SK-N-MC (cell line): Measurements from ENCODE around the gene LRRC57.
"Not testable (repeated sequence)": the region's sequence is repeated elsewhere in the genome, so short reads cannot be mapped to it uniquely, and the experiment has no call there.

Experiments
- DNase-seq: peaks from one replicate; pipeline ENCODE4 v3.0.0-alpha.2; 2011; ENCODE audit warnings: low read depth, low spot score
- H3K27ac ChIP-seq: fragments of 200-600 bp; sonication (generic); 2 replicates; pipeline ENCODE4 v1.5.1; 2016; ENCODE audit warnings: mixed run types
- H3K36me3 ChIP-seq: fragments of 200-600 bp; sonication (generic); 2 replicates; pipeline ENCODE4 v1.6.1; 2017; ENCODE audit warnings: antibody characterized with exemption, low read length, mixed read lengths; ENCODE audit not compliant: insufficient read depth
- H3K4me3 ChIP-seq: fragments of 200-600 bp; sonication (generic); 2 replicates; pipeline ENCODE4 v1.5.1; 2016
- H3K9ac ChIP-seq: fragments of 200-600 bp; sonication (generic); 2 replicates; pipeline ENCODE4 v1.8.0; 2017; ENCODE audit warnings: mixed run types, mixed read lengths; ENCODE audit not compliant: insufficient read length
- H3K9me3 ChIP-seq: fragments of 200-600 bp; sonication (generic); 2 replicates; pipeline ENCODE4 v1.6.1; 2017; ENCODE audit warnings: low read depth, mild to moderate bottlenecking, antibody characterized with exemption, low read length, moderate library complexity, mixed read lengths
- EZH2 ChIP-seq: fragments of 200-600 bp; sonication (generic); IDR thresholded peaks from one replicate; pipeline ENCODE4 v1.6.1; 2017; ENCODE audit warnings: antibody characterized with exemption
- FOXP2 ChIP-seq: optimal IDR thresholded peaks from 2 replicates; pipeline ENCODE3; 2011; ENCODE audit warnings: mild to moderate bottlenecking, moderate library complexity; ENCODE audit not compliant: insufficient read depth; ENCODE audit errors: extremely low read length, control extremely low read depth
- POLR2AphosphoS5 ChIP-seq: IDR thresholded peaks from 2 replicates; pipeline ENCODE4 v1.6.1; 2012; ENCODE audit warnings: mild to moderate bottlenecking, low read depth, low read length, borderline replicate concordance

The LRRC57 gene

GRCh38 chr15:42582569-42583375, 34.2 kb upstream of the LRRC57 start:
- H3K9me3 ChIP-seq = no peaks in the 10 kb centered on the region
- no peak for TF ChIP-seq EZH2
- TF ChIP-seq FOXP2 = no peak
- H3K9ac ChIP-seq = no peak overlapping the region
- DNase-seq = no peak
- no peak overlapping the region for H3K27ac ChIP-seq
- H3K4me3 ChIP-seq = no peak overlapping the region
- peaks cover 4% of the 10 kb centered on the region; the same call in 1 of the 2 replicates for H3K36me3 ChIP-seq

- Histone ChIP-seq H3K4me3 (peak overlapping the region; percentile 85), H3K9me3 (no peaks in the 10 kb centered on the region), H3K27ac (no peak overlapping the region), H3K36me3 (peaks cover 4% of the 10 kb centered on the region; the same call in 1 of the 2 replicates), H3K9ac (peak overlapping the region; percentile 65)
- TF ChIP-seq EZH2 (no peak), FOXP2 (no peak), POLR2AphosphoS5 (no peak)
- no peak for DNase-seq
Observed at GRCh38 chr15:42581272-42581730, 32.7 kb upstream of the LRRC57 start.

- Histone ChIP-seq H3K9me3 (no peaks in the 10 kb centered on the region), H3K27ac (no peak overlapping the region), H3K36me3 (no peaks in the 10 kb centered on the region), H3K9ac (no peak overlapping the region), H3K4me3 (no peak overlapping the region)
- no peak for TF ChIP-seq POLR2AphosphoS5
- TF ChIP-seq EZH2 = no peak
- no peak for TF ChIP-seq FOXP2
- no peak for DNase-seq
Observed at GRCh38 chr15:42578984-42579537, 30.5 kb upstream of the LRRC57 start.

DNA sequence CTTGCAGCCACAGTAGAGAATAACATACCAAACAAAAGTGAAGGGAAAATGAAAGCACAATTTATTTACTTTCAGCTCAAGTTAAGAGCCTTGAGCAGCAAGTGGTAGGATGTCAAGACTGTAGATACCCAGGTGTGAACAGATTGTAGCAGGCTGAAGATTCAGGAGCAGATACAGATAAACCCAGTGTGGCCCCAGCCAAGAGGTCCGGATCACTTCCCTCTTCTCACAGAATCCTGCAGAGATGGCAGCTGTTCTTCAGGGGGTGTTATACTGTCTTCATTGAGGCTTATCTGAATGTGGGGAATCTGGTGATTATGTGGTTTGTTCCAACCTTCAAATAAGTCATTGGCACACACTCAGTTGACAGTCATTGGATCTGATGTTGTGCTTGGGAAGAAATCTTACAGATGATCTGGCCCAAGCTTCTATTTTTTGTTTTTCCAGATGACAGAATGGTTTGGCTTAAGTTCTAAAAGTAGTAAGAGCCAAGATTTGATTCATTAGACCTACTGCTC, 29.0 kb upstream of the LRRC57 start:
- no peak overlapping the region for H3K27ac ChIP-seq
- H3K9ac ChIP-seq = no peak overlapping the region
- H3K4me3 ChIP-seq = no peak overlapping the region
- H3K36me3 ChIP-seq = no peaks in the 10 kb centered on the region
- DNase-seq = no peak
- no peak for TF ChIP-seq EZH2
- TF ChIP-seq POLR2AphosphoS5 = no peak
- no peak for TF ChIP-seq FOXP2
- no peaks in the 10 kb centered on the region for H3K9me3 ChIP-seq

GRCh38 chr15:42576776-42577175, 28.2 kb upstream of the LRRC57 start:
- peak overlapping the region; percentile 88 for H3K4me3 ChIP-seq
- no peak overlapping the region for H3K27ac ChIP-seq
- no peak for TF ChIP-seq POLR2AphosphoS5
- no peaks in the 10 kb centered on the region for H3K9me3 ChIP-seq
- no peaks in the 10 kb centered on the region for H3K36me3 ChIP-seq
- DNase-seq = no peak
- peak overlapping the region; percentile 80 for H3K9ac ChIP-seq

DNA sequence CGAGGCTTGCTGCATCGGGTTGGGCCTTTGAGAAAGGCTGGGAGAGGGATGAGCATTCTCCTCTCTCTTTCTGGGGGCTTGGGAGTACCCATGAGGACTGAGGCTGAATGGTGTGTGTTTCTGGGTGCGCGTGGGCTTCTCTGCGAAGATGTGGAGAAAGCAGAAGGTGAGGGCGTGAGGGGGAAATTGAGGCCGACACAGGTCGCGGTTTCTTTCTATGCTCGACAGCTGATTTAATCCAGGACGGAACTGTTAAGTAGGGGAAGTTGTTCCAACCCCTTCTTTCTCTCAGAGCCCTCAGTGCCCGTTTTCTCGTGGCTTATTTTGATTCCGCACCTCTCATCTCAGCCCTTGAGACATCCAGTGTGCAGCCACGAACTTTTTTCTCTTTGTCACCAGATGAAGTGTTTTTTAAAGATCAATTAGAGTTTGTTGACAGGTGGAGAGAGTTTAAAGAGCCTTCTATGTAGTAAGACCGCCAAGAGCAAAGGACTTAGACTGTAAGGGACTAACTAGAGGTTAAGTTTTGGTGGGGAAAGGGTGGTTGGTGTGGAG, 27.5 kb upstream of the LRRC57 start:
- Histone ChIP-seq H3K36me3 (no peaks in the 10 kb centered on the region), H3K27ac (no peak overlapping the region), H3K4me3 (peak overlapping the region; percentile 88), H3K9ac (peak overlapping the region; percentile 80), H3K9me3 (no peaks in the 10 kb centered on the region)
- DNase-seq = no peak
- TF ChIP-seq EZH2 (no peak), FOXP2 (no peak), POLR2AphosphoS5 (no peak)

DNA sequence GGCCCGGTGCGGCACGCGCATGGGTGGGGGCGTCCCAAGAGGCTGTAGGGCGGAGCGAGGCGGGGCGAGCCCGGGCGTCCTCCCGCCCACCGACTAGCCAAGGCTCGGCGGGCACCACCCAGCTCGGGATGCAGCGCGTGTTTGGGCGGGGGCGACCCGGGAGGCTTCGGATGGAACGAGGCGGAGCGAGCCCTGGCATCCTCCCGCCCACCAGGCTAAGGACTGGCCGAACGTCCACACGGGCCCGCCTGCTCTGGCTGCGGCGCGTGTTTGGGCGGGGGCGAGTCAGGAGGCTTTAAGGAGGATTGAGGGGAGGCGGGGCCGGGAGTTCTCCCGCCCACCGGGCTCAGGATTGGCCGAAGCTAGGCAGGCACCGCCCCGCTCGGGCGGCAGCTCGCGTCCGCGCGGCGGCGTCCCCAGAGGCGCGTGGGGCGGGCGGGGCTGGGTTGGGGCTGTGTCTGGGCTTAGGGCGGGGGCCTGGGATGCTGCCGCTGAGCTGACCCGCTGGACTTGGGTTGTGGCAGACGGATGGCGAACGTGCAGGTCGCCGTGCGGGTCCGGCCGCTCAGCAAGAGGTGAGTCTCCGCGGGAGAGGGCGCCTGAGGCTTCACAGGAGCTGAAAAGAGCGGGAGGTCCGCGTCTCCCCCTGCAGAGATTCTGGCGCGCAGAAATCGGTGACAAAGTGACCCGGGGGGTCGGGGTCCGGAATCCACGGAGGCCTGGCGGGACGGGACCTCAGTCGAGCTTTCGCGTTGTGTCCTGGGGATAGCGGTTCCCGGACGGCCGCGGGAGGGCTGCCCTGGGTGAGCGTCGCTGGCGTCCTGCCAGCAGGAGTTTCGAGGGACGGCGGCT, 26.8 kb upstream of the LRRC57 start, which contains the start of gene STARD9:
Gene STARD9 (plus strand): TSS at position 419 of the 852 bp plus-strand sequence. CDS start 110 bp downstream, at position 529.
- Histone ChIP-seq H3K4me3 (peak within 1 kb of the TSS; percentile 88), H3K27ac (0 out of 2 replicates have a peak within 1 kb of the TSS, but pooled peaks have one; percentile 23), H3K36me3 (no peaks in the 10 kb centered on the region), H3K9ac (peak within 1 kb of the TSS; percentile 80), H3K9me3 (no peaks in the 10 kb centered on the region)
- DNase-seq = peak; percentile 42
- TF ChIP-seq POLR2AphosphoS5 (peak; percentile 75), EZH2 (no peak)

DNA sequence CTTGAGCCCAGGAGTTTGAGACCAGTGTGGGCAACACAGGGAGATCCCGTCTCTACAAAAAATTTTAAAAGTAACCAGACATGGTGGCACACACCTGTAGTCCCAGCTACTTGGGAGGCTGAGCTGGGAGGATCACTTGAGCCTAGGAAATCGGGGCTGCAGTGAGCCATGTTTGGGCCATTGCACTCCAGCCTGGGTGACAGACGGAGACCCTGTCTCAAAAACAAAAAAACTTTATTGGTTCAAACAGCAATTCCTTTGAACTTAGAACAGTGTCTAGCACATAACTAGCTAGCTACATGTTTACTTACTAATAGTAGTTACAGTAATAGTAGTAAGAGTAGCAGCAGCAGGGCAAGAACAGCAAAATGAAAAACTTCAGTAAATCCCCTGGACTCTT, 10.1 kb upstream of the LRRC57 start:
- Histone ChIP-seq H3K27ac (no peak overlapping the region), H3K4me3 (no peak overlapping the region), H3K9me3 (no peaks in the 10 kb centered on the region), H3K36me3 (peaks cover 56% of the 10 kb centered on the region), H3K9ac (no peak overlapping the region)
- TF ChIP-seq FOXP2 (no peak), EZH2 (no peak), POLR2AphosphoS5 (no peak)
- DNase-seq = no peak

GRCh38 chr15:42556550-42557207, 8.1 kb upstream of the LRRC57 start:
- not testable (repeated sequence) for H3K9me3 ChIP-seq, H3K4me3 ChIP-seq, DNase-seq, H3K9ac ChIP-seq, H3K27ac ChIP-seq
- peaks cover 41% of the 10 kb centered on the region for H3K36me3 ChIP-seq
